DOHH2 (cell line): Measurements from ENCODE around the gene WNK4.
A peak's percentile ranks its signal among the peaks of the same experiment; 100 is the strongest.

Source experiments
- H3F3A ChIP-seq: fragments of 200-600 bp; sonication (generic), shearing (Covaris generic); 2 replicates; pipeline ENCODE4 v1.6.0; 2016; ENCODE audit warnings: antibody characterized with exemption, mild to moderate bottlenecking; ENCODE audit not compliant: control insufficient read depth, insufficient read depth
- H3K27ac ChIP-seq: fragments of 200-600 bp; sonication (generic); 2 replicates; pipeline ENCODE4 v1.5.1; 2014; ENCODE audit warnings: low read depth, mild to moderate bottlenecking, low read length, moderate library complexity
- H3K27me3 ChIP-seq: fragments of 200-600 bp; sonication (generic); 2 replicates; pipeline ENCODE4 v1.6.1; 2014; ENCODE audit warnings: mild to moderate bottlenecking, low read length, mixed read lengths; ENCODE audit not compliant: control insufficient read depth
- H3K36me3 ChIP-seq: fragments of 200-600 bp; sonication (generic); 2 replicates; pipeline ENCODE4 v1.6.1; 2014; ENCODE audit warnings: mild to moderate bottlenecking, low read length, moderate library complexity, mixed read lengths; ENCODE audit not compliant: control insufficient read depth
- H3K4me1 ChIP-seq: fragments of 200-600 bp; sonication (generic); 2 replicates; pipeline ENCODE4 v1.6.1; 2014; ENCODE audit warnings: mild to moderate bottlenecking, low read length, mixed read lengths; ENCODE audit not compliant: control insufficient read depth
- H3K4me2 ChIP-seq: fragments of 200-600 bp; sonication (generic); 2 replicates; pipeline ENCODE4 v1.6.0; 2014; ENCODE audit warnings: mild to moderate bottlenecking, low read length, moderate library complexity
- H3K4me3 ChIP-seq: fragments of 200-600 bp; sonication (generic); 2 replicates; pipeline ENCODE4 v1.5.1; 2014; ENCODE audit warnings: mild to moderate bottlenecking, low read length, mixed read lengths
- H3K79me2 ChIP-seq: fragments of 200-600 bp; sonication (generic); 2 replicates; pipeline ENCODE4 v1.6.1; 2014; ENCODE audit warnings: mild to moderate bottlenecking, low read length, mixed read lengths; ENCODE audit not compliant: control insufficient read depth
- H3K9me2 ChIP-seq: fragments of 200-600 bp; sonication (generic); replicated peaks from 2 replicates; pipeline ENCODE4 v1.6.1; 2014; ENCODE audit warnings: mild to moderate bottlenecking, low read length, mixed read lengths; ENCODE audit not compliant: control insufficient read depth
- H3K9me3 ChIP-seq: fragments of 200-600 bp; sonication (generic); 2 replicates; pipeline ENCODE4 v1.6.1; 2014; ENCODE audit warnings: antibody characterized with exemption, low read length, mixed read lengths; ENCODE audit not compliant: control insufficient read depth, insufficient read depth
- H4K20me1 ChIP-seq: fragments of 200-600 bp; sonication (generic); 2 replicates; pipeline ENCODE4 v1.6.0; 2014; ENCODE audit warnings: low read depth, mild to moderate bottlenecking, antibody characterized with exemption, low read length, moderate library complexity; ENCODE audit not compliant: control insufficient read depth, insufficient read depth
- CTCF ChIP-seq: fragments of 200-600 bp; sonication (generic); IDR thresholded peaks from one replicate; pipeline ENCODE4 v1.5.1; 2014; ENCODE audit warnings: antibody characterized with exemption, mild to moderate bottlenecking, low read depth, low read length; ENCODE audit not compliant: poor library complexity, severe bottlenecking
- EZH2phosphoT487 ChIP-seq: fragments of 200-600 bp; sonication (generic); IDR thresholded peaks from 2 replicates; pipeline ENCODE4 v1.6.1; 2017; ENCODE audit warnings: borderline replicate concordance, mild to moderate bottlenecking, antibody characterized with exemption, low read length, moderate library complexity, mixed read lengths

WNK4 gene

GRCh38 chr17:42835732-42836131, 55.3 kb downstream of the WNK4 start:
- Histone ChIP-seq H3K9me2 (no peaks in the 10 kb centered on the region), H3K4me1 (peaks cover 17% of the 10 kb centered on the region), H3K79me2 (peaks cover 46% of the 10 kb centered on the region), H3K9me3 (no peaks in the 10 kb centered on the region), H3K4me3 (no peak overlapping the region), H3K36me3 (peaks cover 65% of the 10 kb centered on the region), H3K27ac (no peak overlapping the region), H4K20me1 (no peaks in the 10 kb centered on the region), H3K4me2 (no peak overlapping the region), H3F3A (no peaks in the 10 kb centered on the region), H3K27me3 (no peaks in the 10 kb centered on the region)
- TF ChIP-seq EZH2phosphoT487 (no peak), CTCF (no peak)

DNA sequence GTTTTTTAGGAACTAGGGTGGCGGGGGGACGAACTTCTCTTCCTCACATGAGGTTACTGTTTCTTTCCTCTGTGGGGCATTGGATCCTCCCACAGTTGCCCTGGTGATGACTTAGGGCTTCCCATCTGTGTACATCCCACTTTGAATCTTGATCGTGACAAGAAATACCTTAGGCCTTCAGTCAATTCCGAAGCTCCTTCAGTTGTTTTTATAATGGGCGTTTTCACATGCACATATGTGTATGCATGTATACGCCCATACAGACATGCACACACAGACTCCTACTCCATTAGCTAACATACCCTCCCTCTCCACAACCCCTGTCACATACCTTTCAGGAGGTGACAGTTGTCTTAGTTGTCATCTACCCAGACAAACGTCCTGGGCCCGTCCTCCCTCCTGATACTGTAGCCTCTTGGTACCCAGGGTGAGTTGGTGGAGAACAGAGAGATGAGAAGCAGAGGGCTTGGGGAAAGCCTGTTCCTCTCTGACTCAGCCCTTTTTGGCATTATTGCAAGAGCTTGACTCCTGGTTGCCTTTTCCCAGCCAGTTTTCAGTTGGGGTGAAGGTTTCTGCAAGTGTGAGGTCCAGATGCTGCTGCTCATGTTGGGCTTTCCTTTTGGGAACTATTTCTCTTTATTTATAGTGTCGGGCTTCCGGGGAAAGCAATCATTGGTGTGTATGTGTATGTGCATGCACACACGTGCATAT, 61.7 kb downstream of the WNK4 start:
- Histone ChIP-seq H3K4me2 (no peak overlapping the region), H3K4me1 (no peaks in the 10 kb centered on the region), H3K79me2 (no peaks in the 10 kb centered on the region), H3K27me3 (no peaks in the 10 kb centered on the region), H3K4me3 (no peak overlapping the region), H3K9me2 (no peaks in the 10 kb centered on the region), H4K20me1 (peaks cover 4% of the 10 kb centered on the region; the same call in 1 of the 2 replicates), H3K9me3 (no peaks in the 10 kb centered on the region), H3K27ac (no peak overlapping the region), H3F3A (peaks cover 15% of the 10 kb centered on the region), H3K36me3 (peaks cover 76% of the 10 kb centered on the region)
- TF ChIP-seq EZH2phosphoT487: no peak
- no peak for TF ChIP-seq CTCF

DNA sequence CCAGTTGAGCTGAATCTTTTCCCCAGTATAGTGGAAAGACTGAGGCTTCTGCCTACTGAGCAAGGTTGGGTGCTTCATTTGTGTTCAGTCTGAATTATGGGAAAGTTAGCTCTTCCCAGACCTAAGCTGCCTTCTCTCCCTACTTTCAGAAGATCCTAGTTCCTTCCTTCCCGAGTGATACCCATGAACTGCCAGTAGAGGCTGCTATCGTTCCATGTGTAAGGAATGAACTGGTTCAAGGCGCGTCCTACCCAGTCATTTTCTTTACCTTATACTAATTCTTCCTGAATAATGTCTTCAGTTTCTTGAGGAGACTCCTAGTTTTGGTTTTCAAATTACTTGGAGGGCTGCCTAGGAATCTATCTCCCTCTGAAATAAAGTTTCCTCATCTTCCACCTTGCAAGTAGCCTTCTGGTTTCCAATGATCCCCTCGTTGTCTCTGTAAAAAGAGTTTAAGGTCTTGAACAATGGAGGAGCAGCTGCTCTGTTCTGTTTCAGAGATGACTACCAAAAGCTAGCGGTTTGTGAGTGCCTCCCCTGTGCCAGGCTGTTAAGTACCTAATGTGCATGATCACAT, 63.0 kb downstream of the WNK4 start:
- H3K27ac ChIP-seq: no peak overlapping the region
- no peaks in the 10 kb centered on the region for H3K9me2 ChIP-seq
- no peak overlapping the region for H3K4me2 ChIP-seq
- no peak overlapping the region for H3K4me3 ChIP-seq
- no peaks in the 10 kb centered on the region for H3K27me3 ChIP-seq
- H3K79me2 ChIP-seq: no peaks in the 10 kb centered on the region
- no peaks in the 10 kb centered on the region for H3K4me1 ChIP-seq
- H3K9me3 ChIP-seq: no peaks in the 10 kb centered on the region
- peaks cover 17% of the 10 kb centered on the region for H3F3A ChIP-seq
- peaks cover 4% of the 10 kb centered on the region; the same call in 1 of the 2 replicates for H4K20me1 ChIP-seq
- TF ChIP-seq EZH2phosphoT487: no peak
- peak; percentile 66 for TF ChIP-seq CTCF
- peaks cover 63% of the 10 kb centered on the region for H3K36me3 ChIP-seq
